Type B pancreatic cell (in vitro differentiated cells): ENCODE results near the gene TBC1D8. TPM values are rescaled to one million over a fixed set of nuclear protein-coding genes. Genes with fewer than 3 reads are reported as not detected.

Experiments used
- DNase-seq: peaks from one replicate; pipeline ENCODE4 v3.0.0; 2021; ENCODE audit warnings: mixed read lengths; ENCODE audit not compliant: unreplicated experiment; ENCODE audit errors: extremely low spot score
- H3K27ac Mint-ChIP-seq: 2 replicates; pipeline ENCODE4 v1.8.0; 2021; ENCODE audit warnings: mild to moderate bottlenecking, mixed read lengths
- H3K27me3 Mint-ChIP-seq: 2 replicates; pipeline ENCODE4 v1.8.0; 2021; ENCODE audit warnings: mixed read lengths
- H3K36me3 Mint-ChIP-seq: 2 replicates; pipeline ENCODE4 v1.8.0; 2021; ENCODE audit warnings: mixed read lengths
- H3K4me1 Mint-ChIP-seq: one replicate; pipeline ENCODE4 v1.8.0; 2021; ENCODE audit warnings: mixed read lengths; ENCODE audit not compliant: unreplicated experiment
- H3K4me3 Mint-ChIP-seq: 2 replicates; pipeline ENCODE4 v1.8.0; 2021; ENCODE audit warnings: mild to moderate bottlenecking, mixed read lengths
- H3K9me3 Mint-ChIP-seq: 2 replicates; pipeline ENCODE4 v1.8.0; 2021; ENCODE audit warnings: mixed read lengths
- total RNA-seq: library from RNA; stranded (reverse); gene quantifications from 2 replicates; pipeline ENCODE4 v1.2.1, GENCODE V29; 2021; ENCODE audit warnings: low replicate concordance
- TF ChIP-seq, protein P1 (sequence below): fragments of 200-600 bp; sonication (generic); conservative IDR thresholded peaks from 2 replicates; pipeline ENCODE4 v1.5.0; 2021; ENCODE audit warnings: antibody characterized with exemption, mild to moderate bottlenecking

Gene TBC1D8
- total RNA-seq, 1 donor from 2014 or later: 20.1 TPM

DNA sequence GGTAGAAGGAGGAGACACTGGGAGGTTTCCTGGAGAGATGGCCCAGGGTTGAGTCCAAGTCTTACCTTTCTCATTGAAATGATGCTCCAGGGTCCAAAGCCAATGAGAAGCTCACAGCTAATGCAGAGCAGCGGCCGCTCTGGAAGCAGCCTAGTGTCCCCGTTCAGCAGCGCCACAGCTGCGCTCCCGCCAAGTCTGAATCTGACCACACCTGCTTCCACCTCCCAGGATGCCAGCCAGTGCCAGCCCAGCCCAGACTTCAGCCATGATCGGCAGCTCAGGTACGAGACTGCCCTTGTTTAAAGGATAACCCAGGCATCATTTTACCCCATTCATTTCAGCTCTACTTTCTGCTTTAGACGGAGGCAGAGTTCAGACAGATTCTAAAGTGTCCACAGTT, 161.0 kb downstream of the TBC1D8 start:
- Mint-ChIP-seq H3K4me3 (no peak overlapping the region), H3K36me3 (no peaks in the 10 kb centered on the region), H3K4me1 (no peaks in the 10 kb centered on the region), H3K27me3 (peaks cover 3% of the 10 kb centered on the region), H3K27ac (no peak overlapping the region), H3K9me3 (no peaks in the 10 kb centered on the region)
- DNase-seq: no peak
- TF ChIP-seq, protein P1, sequence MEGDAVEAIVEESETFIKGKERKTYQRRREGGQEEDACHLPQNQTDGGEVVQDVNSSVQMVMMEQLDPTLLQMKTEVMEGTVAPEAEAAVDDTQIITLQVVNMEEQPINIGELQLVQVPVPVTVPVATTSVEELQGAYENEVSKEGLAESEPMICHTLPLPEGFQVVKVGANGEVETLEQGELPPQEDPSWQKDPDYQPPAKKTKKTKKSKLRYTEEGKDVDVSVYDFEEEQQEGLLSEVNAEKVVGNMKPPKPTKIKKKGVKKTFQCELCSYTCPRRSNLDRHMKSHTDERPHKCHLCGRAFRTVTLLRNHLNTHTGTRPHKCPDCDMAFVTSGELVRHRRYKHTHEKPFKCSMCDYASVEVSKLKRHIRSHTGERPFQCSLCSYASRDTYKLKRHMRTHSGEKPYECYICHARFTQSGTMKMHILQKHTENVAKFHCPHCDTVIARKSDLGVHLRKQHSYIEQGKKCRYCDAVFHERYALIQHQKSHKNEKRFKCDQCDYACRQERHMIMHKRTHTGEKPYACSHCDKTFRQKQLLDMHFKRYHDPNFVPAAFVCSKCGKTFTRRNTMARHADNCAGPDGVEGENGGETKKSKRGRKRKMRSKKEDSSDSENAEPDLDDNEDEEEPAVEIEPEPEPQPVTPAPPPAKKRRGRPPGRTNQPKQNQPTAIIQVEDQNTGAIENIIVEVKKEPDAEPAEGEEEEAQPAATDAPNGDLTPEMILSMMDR: no peak

DNA sequence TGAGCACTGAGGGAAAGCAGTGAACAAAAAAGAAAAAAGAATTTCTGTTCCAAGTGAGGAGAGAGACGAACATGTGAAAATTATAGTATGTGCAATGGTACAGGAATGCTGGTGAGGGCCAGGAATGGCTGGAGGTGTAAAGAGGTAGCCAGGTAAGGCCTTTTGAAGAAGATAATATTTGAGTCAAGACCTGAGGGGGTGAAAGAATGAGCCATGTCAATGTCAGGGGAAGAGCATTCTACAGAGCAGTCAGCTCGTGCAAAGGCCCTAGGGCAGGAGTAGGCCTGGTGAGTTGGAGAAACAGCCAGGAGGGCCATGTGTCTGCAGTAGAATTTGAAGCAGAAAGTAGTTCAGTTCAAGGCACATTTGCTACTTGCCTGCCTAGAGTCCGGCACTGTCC, 161.5 kb downstream of the TBC1D8 start:
- Mint-ChIP-seq H3K9me3 (no peaks in the 10 kb centered on the region), H3K36me3 (peaks cover 4% of the 10 kb centered on the region), H3K4me1 (no peaks in the 10 kb centered on the region), H3K4me3 (no peak overlapping the region), H3K27me3 (peaks cover 7% of the 10 kb centered on the region), H3K27ac (no peak overlapping the region)
- no peak for DNase-seq
- TF ChIP-seq, protein P1: no peak

DNA sequence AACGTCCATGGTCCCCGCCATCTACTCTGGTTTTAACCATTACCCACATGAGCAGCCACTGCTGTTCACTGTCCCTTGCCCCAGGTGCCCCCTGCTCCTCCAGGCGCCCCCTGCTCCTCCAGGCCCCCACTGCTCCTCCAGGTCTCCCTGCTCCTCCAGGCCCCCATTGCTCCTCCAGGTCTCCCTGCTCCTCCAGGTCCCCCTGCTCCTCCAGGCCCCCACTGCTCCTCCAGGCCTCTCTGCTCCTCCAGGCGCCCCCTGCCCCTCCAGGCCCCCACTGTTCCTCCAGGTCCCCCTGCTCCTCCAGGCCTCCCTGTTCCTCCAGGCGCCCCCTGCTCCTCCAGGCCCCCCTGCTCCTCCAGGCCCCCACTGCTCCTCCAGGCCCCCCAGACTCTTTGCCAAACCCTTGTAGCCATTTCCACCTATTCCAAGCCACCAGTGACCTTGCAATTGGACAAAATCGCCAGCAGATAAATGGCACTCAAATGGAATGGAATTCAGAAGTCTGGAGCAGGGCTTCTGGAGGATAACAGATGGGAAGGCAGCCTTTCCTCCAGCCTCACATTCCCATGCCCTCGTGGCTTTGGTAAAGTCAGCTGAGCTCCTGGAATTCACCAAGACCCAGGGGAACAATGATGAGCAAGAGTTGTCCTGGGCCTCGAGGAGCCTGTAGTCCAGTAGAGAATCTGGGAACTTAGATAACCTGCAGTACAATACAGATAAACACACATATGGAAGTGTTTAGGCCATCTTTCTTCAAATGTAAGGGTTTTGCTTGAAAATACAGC, 162.4 kb downstream of the TBC1D8 start:
- Mint-ChIP-seq H3K9me3 (no peaks in the 10 kb centered on the region), H3K4me3 (no peak overlapping the region), H3K36me3 (peaks cover 4% of the 10 kb centered on the region), H3K27me3 (peaks cover 7% of the 10 kb centered on the region), H3K27ac (no peak overlapping the region), H3K4me1 (peaks cover 5% of the 10 kb centered on the region)
- TF ChIP-seq, protein P1: no peak
- DNase-seq: no peak

DNA sequence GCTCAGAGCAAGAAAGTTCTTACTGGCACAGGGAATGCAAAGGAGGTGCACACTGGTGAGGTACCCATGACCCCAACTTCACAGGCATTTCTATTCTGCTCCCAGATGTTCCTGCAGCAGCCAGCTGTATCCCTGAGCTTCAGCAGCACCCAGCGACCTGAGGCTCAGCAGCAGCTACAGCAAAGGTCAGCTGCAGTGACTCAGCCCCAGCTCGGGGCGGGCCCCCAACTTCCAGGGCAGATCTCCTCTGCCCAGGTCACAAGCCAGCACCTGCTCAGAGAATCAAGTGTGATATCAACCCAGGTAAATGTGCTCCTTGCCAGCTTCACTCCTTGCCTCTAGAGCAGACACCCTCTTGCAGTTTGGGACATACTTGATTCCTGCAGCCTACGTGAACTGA, 163.2 kb downstream of the TBC1D8 start:
- TF ChIP-seq, protein P1: no peak
- Mint-ChIP-seq H3K4me1 (peaks cover 5% of the 10 kb centered on the region), H3K36me3 (peaks cover 4% of the 10 kb centered on the region), H3K27me3 (peaks cover 7% of the 10 kb centered on the region), H3K9me3 (no peaks in the 10 kb centered on the region), H3K4me3 (no peak overlapping the region), H3K27ac (no peak overlapping the region)
- DNase-seq: no peak

DNA sequence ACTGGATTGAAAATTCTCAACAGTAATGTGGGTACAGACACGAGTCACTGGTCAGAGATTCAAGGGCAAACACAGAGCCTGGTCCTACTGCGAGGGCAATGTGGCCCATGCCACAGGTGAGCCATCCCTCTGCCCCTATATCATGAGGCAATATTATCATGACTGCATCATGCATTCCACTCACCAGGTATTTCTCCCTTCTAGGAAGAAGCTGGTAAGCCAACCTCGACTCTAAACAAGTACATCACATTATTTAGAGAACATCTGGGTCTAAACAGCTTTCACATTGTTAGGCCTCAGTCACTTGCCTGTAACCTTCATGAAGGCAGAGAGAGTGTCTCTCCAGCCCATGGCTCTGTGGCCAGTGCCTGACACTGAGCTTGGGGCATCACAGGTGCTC, 163.6 kb downstream of the TBC1D8 start:
- peaks cover 7% of the 10 kb centered on the region for H3K27me3 Mint-ChIP-seq
- no peaks in the 10 kb centered on the region for H3K9me3 Mint-ChIP-seq
- no peak for DNase-seq
- H3K4me3 Mint-ChIP-seq: no peak overlapping the region
- no peak overlapping the region for H3K27ac Mint-ChIP-seq
- TF ChIP-seq, protein P1: no peak
- H3K36me3 Mint-ChIP-seq: peaks cover 4% of the 10 kb centered on the region
- H3K4me1 Mint-ChIP-seq: peaks cover 5% of the 10 kb centered on the region
